ENCODE results near the gene CORIN. TPM values are rescaled to one million over a fixed set of nuclear protein-coding genes. Genes with fewer than 3 reads are reported as not detected.

The CORIN gene
- polyA plus RNA-seq, 3 donors, result 0.01 TPM; not detected in 2

DNA sequence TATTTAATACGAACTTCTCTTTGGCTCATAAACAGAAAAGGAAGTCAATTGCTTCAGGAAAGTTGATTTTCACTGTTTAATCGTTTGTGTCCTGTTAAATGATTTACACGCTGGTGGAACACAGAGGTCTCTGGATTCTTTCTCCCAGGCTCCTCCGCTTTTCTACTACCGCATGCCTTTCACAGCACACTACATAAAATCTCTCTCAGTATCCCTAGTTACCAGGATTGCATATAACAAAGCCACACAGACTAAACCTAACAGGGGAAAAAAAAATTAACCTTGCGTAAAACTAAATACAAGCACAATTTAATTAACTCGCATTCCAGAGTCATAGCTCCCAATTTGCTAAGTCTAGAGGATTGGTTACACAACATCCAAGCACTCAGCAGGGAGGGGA is 133.9 kb downstream of the CORIN start:
- H3K4me1 Mint-ChIP-seq, result peaks cover 7% of the 10 kb centered on the region
- Histone ChIP-seq H3K9me3 (replicated peaks in 1 of 2; ENCODE audit: control insufficient read depth in 1 of 2, insufficient read depth in 1 of 2, low read length in 2 of 2) (no peaks in the 10 kb centered on the region), H3K4me1 (ENCODE audit: control insufficient read depth in 1 of 2, insufficient read depth in 2 of 2, low read length in 2 of 2) (no peaks in the 10 kb centered on the region), H3K79me2 (ENCODE audit: insufficient read depth, low read length) (no peaks in the 10 kb centered on the region), H3K4me3 (replicated peaks in 1 of 3; ENCODE audit: low read depth in 2 of 3, low read length in 3 of 3) (no peak overlapping the region), H4K20me1 (ENCODE audit: insufficient read depth, low read length) (no peaks in the 10 kb centered on the region), H2AFZ (ENCODE audit: insufficient read depth, low read depth, low read length, poor library complexity, severe bottlenecking) (no peak overlapping the region), H3K27ac (ENCODE audit: low read depth in 1 of 2, low read length in 2 of 2) (no peak overlapping the region), H3K36me3 (replicated peaks in 1 of 2; ENCODE audit: control insufficient read depth in 1 of 2, insufficient read depth in 2 of 2, low read length in 2 of 2) (no peaks in the 10 kb centered on the region), H3K4me2 (replicated peaks; ENCODE audit: extremely low read depth, low read length, poor library complexity, severe bottlenecking) (no peak overlapping the region), H3K27me3 (ENCODE audit: control insufficient read depth in 2 of 2, insufficient read depth in 2 of 2, low read length in 2 of 2) (peaks cover 2 to 3% of the 10 kb centered on the region in 2 donors), H3K9ac (ENCODE audit: insufficient read depth, low read length, poor library complexity, severe bottlenecking) (no peak overlapping the region)
- H3K36me3 Mint-ChIP-seq, result no peaks in the 10 kb centered on the region
- peaks cover 7 to 9% (median 7%) of the 10 kb centered on the region in 3 donors for H3K27me3 Mint-ChIP-seq (ENCODE audit: low read depth in 3 of 3)
- DNase-seq, result no peak
- H3K4me3 Mint-ChIP-seq, result no peak overlapping the region
- TF ChIP-seq, protein P1, sequence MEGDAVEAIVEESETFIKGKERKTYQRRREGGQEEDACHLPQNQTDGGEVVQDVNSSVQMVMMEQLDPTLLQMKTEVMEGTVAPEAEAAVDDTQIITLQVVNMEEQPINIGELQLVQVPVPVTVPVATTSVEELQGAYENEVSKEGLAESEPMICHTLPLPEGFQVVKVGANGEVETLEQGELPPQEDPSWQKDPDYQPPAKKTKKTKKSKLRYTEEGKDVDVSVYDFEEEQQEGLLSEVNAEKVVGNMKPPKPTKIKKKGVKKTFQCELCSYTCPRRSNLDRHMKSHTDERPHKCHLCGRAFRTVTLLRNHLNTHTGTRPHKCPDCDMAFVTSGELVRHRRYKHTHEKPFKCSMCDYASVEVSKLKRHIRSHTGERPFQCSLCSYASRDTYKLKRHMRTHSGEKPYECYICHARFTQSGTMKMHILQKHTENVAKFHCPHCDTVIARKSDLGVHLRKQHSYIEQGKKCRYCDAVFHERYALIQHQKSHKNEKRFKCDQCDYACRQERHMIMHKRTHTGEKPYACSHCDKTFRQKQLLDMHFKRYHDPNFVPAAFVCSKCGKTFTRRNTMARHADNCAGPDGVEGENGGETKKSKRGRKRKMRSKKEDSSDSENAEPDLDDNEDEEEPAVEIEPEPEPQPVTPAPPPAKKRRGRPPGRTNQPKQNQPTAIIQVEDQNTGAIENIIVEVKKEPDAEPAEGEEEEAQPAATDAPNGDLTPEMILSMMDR (IDR thresholded peaks at IDR 0.05), result no peak
- no peak overlapping the region for H3K27ac Mint-ChIP-seq
- no peaks in the 10 kb centered on the region for H3K9me3 Mint-ChIP-seq
- WGBS (ENCODE audit: insufficient coverage), result no CpG with 5 or more reads among the region's 7 CpGs
- intact Hi-C loops (cut with micrococcal nuclease), result no loop called here

DNA sequence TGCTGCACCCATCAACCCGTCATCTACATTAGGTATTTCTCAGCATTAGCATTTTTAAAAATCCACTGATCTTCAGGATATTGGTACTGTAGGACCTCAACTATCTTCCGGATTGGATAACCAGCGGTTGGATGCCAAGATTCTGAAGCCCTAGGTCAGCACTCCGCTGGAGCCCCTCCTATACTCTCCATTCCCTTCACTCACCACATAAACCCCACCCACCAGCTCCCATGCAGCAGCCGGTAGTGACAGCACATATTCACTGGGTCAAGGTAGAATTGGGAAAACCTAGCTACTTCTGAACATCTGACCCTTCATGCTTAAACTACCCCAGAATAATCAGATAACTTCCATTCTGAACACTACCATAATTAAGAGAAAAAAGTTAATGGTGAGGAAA is 134.9 kb downstream of the CORIN start:
- Histone ChIP-seq H3K79me2 (ENCODE audit: insufficient read depth, low read length) (no peaks in the 10 kb centered on the region), H2AFZ (ENCODE audit: insufficient read depth, low read depth, low read length, poor library complexity, severe bottlenecking) (no peak overlapping the region), H3K36me3 (replicated peaks in 1 of 2; ENCODE audit: control insufficient read depth in 1 of 2, insufficient read depth in 2 of 2, low read length in 2 of 2) (no peaks in the 10 kb centered on the region), H3K9ac (ENCODE audit: insufficient read depth, low read length, poor library complexity, severe bottlenecking) (no peak overlapping the region), H3K27ac (ENCODE audit: low read depth in 1 of 2, low read length in 2 of 2) (no peak overlapping the region), H4K20me1 (ENCODE audit: insufficient read depth, low read length) (no peaks in the 10 kb centered on the region), H3K9me3 (replicated peaks in 1 of 2; ENCODE audit: control insufficient read depth in 1 of 2, insufficient read depth in 1 of 2, low read length in 2 of 2) (no peaks in the 10 kb centered on the region), H3K4me1 (ENCODE audit: control insufficient read depth in 1 of 2, insufficient read depth in 2 of 2, low read length in 2 of 2) (no peaks in the 10 kb centered on the region), H3K27me3 (ENCODE audit: control insufficient read depth in 2 of 2, insufficient read depth in 2 of 2, low read length in 2 of 2) (peaks cover 2 to 3% of the 10 kb centered on the region in 2 donors), H3K4me3 (replicated peaks in 1 of 3; ENCODE audit: low read depth in 2 of 3, low read length in 3 of 3) (no peak overlapping the region), H3K4me2 (replicated peaks; ENCODE audit: extremely low read depth, low read length, poor library complexity, severe bottlenecking) (no peak overlapping the region)
- Mint-ChIP-seq H3K27ac (no peak overlapping the region), H3K4me3 (no peak overlapping the region), H3K9me3 (no peaks in the 10 kb centered on the region), H3K36me3 (no peaks in the 10 kb centered on the region), H3K27me3 (ENCODE audit: low read depth in 3 of 3) (peaks cover 7 to 9% (median 7%) of the 10 kb centered on the region in 3 donors), H3K4me1 (peaks cover 7% of the 10 kb centered on the region)
- TF ChIP-seq, protein P1 (IDR thresholded peaks at IDR 0.05), result no peak
- no peak for DNase-seq
- WGBS (ENCODE audit: insufficient coverage), result 100% methylated on average over 2 of the region's 5 CpGs
- intact Hi-C loops (cut with micrococcal nuclease), result no loop called here
